ENCODE measurements around the gene PLCG1. TPM values are rescaled to one million over a fixed set of nuclear protein-coding genes. Genes with fewer than 3 reads are reported as not detected.

Gene PLCG1
- total RNA-seq, 1 donor from 2014 or later: 120 TPM

GRCh38 chr20:41143354-41143753 lies 6.0 kb downstream of the PLCG1 start:
- TF ChIP-seq CTCF (IDR thresholded peaks at IDR 0.05): no peak
- DNase-seq (peak; percentile 54), ATAC-seq (peak; percentile 72)
- H3K27ac ChIP-seq: peak overlapping the region; percentile 70
- H3K9me3 ChIP-seq: no peaks in the 10 kb centered on the region
- intact Hi-C loops (cut with DNase I): no loop called here
- peaks cover 94% of the 10 kb centered on the region for H3K4me1 ChIP-seq
- H3K4me3 ChIP-seq: no peak overlapping the region
- no peaks in the 10 kb centered on the region for H3K36me3 ChIP-seq
- H3K27me3 ChIP-seq: no peaks in the 10 kb centered on the region

GRCh38 chr20:41145317-41145716 lies 8.0 kb downstream of the PLCG1 start:
- Histone ChIP-seq H3K27me3 (no peaks in the 10 kb centered on the region), H3K4me3 (no peak overlapping the region), H3K4me1 (peaks cover 99% of the 10 kb centered on the region), H3K27ac (peak overlapping the region; percentile 70), H3K36me3 (no peaks in the 10 kb centered on the region), H3K9me3 (no peaks in the 10 kb centered on the region)
- intact Hi-C loops (cut with DNase I): no loop called here
- DNase-seq: no peak
- no peak for TF ChIP-seq CTCF (IDR thresholded peaks at IDR 0.05)
- ATAC-seq: no peak

GRCh38 chr20:41145821-41146620 lies 8.7 kb downstream of the PLCG1 start:
- TF ChIP-seq CTCF (IDR thresholded peaks at IDR 0.05): no peak
- DNase-seq (peak; percentile 73), ATAC-seq (peak; percentile 63)
- Histone ChIP-seq H3K36me3 (no peaks in the 10 kb centered on the region), H3K27me3 (no peaks in the 10 kb centered on the region), H3K4me1 (peaks cover 99% of the 10 kb centered on the region), H3K9me3 (no peaks in the 10 kb centered on the region), H3K4me3 (no peak overlapping the region), H3K27ac (peak overlapping the region; percentile 70)
- intact Hi-C loops (cut with DNase I): no loop called here

GRCh38 chr20:41147767-41148191 lies 10.4 kb downstream of the PLCG1 start:
- TF ChIP-seq CTCF (IDR thresholded peaks at IDR 0.05): no peak
- ATAC-seq (no peak), DNase-seq (no peak)
- H3K27ac ChIP-seq: peak overlapping the region; percentile 70
- H3K27me3 ChIP-seq: no peaks in the 10 kb centered on the region
- intact Hi-C loops (cut with DNase I): no loop called here
- no peaks in the 10 kb centered on the region for H3K36me3 ChIP-seq
- H3K4me3 ChIP-seq: no peak overlapping the region
- H3K4me1 ChIP-seq: peaks cover 97% of the 10 kb centered on the region
- no peaks in the 10 kb centered on the region for H3K9me3 ChIP-seq

GRCh38 chr20:41148942-41149341 lies 11.6 kb downstream of the PLCG1 start:
- no peaks in the 10 kb centered on the region for H3K27me3 ChIP-seq
- peaks cover 94% of the 10 kb centered on the region for H3K4me1 ChIP-seq
- no peak for TF ChIP-seq CTCF (IDR thresholded peaks at IDR 0.05)
- H3K4me3 ChIP-seq: no peak overlapping the region
- no peaks in the 10 kb centered on the region for H3K9me3 ChIP-seq
- intact Hi-C loops (cut with DNase I): no loop called here
- DNase-seq (no peak), ATAC-seq (no peak)
- H3K27ac ChIP-seq: peak overlapping the region; percentile 70
- H3K36me3 ChIP-seq: no peaks in the 10 kb centered on the region

Measured in upper lobe of right lung (tissue), 1 donor.